Measurements from ENCODE around the gene TWIST2. TPM values are rescaled to one million over a fixed set of nuclear protein-coding genes. Genes with fewer than 3 reads are reported as not detected.
A peak's percentile ranks its signal among the peaks of the same experiment; 100 is the strongest.

The TWIST2 gene
- 9.4 TPM in 2 replicates for total RNA-seq

DNA sequence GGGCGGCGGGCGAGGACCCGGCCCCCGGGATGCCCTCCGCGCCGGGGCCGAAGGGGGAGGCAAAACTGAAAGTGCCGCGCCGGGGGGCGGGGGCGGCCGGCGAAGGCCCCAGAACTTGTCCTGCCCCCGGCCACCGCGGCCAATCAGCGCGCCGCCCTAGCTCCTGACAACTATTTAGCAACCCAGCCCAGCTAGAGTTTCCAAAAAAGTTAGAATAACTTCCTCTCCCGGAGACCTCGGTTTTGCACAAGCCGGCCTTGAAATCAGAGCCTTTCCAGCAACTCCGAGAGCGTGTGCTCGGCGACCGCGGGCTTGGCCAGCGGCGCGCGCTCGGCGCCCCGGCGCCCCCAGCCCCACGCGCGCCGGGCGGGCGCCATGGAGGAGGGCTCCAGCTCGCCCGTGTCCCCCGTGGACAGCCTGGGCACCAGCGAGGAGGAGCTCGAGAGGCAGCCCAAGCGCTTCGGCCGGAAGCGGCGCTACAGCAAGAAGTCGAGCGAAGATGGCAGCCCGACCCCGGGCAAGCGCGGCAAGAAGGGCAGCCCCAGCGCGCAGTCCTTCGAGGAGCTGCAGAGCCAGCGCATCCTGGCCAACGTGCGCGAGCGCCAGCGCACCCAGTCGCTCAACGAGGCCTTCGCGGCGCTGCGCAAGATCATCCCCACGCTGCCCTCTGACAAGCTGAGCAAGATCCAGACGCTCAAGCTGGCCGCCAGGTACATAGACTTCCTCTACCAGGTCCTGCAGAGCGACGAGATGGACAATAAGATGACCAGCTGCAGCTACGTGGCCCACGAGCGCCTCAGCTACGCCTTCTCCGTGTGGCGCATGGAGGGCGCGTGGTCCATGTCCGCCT, at the start of gene TWIST2:
TWIST2 (plus strand) TSS at position 245 of the 850 bp plus-strand sequence; CDS start at position 376, 131 bp downstream.
- H3K79me2 ChIP-seq (ENCODE audit: insufficient read depth, low read length): peaks cover 32% of the 10 kb centered on the region
- no peaks in the 10 kb centered on the region for H4K20me1 ChIP-seq (ENCODE audit: insufficient read depth, low read length)
- peak within 1 kb of the TSS; percentile 93 for H3K4me2 ChIP-seq (ENCODE audit: insufficient read depth, low read length)
- no peak within 1 kb of the TSS for H3K27ac ChIP-seq (ENCODE audit: low read depth, low read length)
- no peaks in the 10 kb centered on the region for H3K36me3 ChIP-seq (ENCODE audit: insufficient read depth, low read length)
- peaks cover 4% of the 10 kb centered on the region for H3K27me3 ChIP-seq (ENCODE audit: insufficient read depth, low read length)
- H3K4me1 ChIP-seq (ENCODE audit: insufficient read depth, low read length): peaks cover 7% of the 10 kb centered on the region
- peak within 1 kb of the TSS; percentile 93 for H2AFZ ChIP-seq (ENCODE audit: low read length)
- TF ChIP-seq, protein P1, sequence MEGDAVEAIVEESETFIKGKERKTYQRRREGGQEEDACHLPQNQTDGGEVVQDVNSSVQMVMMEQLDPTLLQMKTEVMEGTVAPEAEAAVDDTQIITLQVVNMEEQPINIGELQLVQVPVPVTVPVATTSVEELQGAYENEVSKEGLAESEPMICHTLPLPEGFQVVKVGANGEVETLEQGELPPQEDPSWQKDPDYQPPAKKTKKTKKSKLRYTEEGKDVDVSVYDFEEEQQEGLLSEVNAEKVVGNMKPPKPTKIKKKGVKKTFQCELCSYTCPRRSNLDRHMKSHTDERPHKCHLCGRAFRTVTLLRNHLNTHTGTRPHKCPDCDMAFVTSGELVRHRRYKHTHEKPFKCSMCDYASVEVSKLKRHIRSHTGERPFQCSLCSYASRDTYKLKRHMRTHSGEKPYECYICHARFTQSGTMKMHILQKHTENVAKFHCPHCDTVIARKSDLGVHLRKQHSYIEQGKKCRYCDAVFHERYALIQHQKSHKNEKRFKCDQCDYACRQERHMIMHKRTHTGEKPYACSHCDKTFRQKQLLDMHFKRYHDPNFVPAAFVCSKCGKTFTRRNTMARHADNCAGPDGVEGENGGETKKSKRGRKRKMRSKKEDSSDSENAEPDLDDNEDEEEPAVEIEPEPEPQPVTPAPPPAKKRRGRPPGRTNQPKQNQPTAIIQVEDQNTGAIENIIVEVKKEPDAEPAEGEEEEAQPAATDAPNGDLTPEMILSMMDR (IDR thresholded peaks at IDR 0.05; ENCODE audit: extremely low read depth, low read depth, low read length): no peak
- peak within 1 kb of the TSS; percentile 84 for H3K4me3 ChIP-seq (ENCODE audit: insufficient read depth, low read length)
- peak; percentile 100 for DNase-seq (ENCODE audit: insufficient read length, low spot score, missing footprints)
- H3K9me3 ChIP-seq (ENCODE audit: low read depth, low read length): no peaks in the 10 kb centered on the region

DNA sequence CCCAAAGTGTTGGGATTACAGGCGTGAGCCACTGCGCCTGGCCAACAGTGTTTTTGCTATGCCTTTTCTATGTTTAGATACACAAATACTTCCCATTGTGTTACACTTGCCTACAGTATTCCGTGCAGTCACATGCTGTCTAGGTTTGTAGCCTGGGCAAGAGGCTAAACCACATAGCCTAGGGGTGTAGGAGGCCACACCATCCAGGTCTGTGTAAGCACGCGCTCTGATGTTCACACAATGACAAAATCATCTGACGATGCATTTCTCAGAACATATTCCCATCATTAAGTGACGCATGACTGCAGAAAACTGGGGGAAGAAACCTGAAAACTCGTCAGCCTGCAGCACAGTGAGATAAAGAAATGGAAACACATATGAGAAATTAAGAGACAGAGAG, 46.1 kb upstream of the TWIST2 start:
- H3K4me1 ChIP-seq (ENCODE audit: insufficient read depth, low read length): no peaks in the 10 kb centered on the region
- no peak overlapping the region for H2AFZ ChIP-seq (ENCODE audit: low read length)
- no peaks in the 10 kb centered on the region for H3K79me2 ChIP-seq (ENCODE audit: insufficient read depth, low read length)
- TF ChIP-seq, protein P1 (IDR thresholded peaks at IDR 0.05; ENCODE audit: extremely low read depth, low read depth, low read length): no peak
- no peak overlapping the region for H3K4me2 ChIP-seq (ENCODE audit: insufficient read depth, low read length)
- H3K36me3 ChIP-seq (ENCODE audit: insufficient read depth, low read length): no peaks in the 10 kb centered on the region
- no peak for DNase-seq (ENCODE audit: insufficient read length, low spot score, missing footprints)
- no peaks in the 10 kb centered on the region for H3K9me3 ChIP-seq (ENCODE audit: low read depth, low read length)
- peaks cover 41% of the 10 kb centered on the region for H3K27me3 ChIP-seq (ENCODE audit: insufficient read depth, low read length)
- no peak overlapping the region for H3K4me3 ChIP-seq (ENCODE audit: insufficient read depth, low read length)
- no peaks in the 10 kb centered on the region for H4K20me1 ChIP-seq (ENCODE audit: insufficient read depth, low read length)
- no peak overlapping the region for H3K27ac ChIP-seq (ENCODE audit: low read depth, low read length)

DNA sequence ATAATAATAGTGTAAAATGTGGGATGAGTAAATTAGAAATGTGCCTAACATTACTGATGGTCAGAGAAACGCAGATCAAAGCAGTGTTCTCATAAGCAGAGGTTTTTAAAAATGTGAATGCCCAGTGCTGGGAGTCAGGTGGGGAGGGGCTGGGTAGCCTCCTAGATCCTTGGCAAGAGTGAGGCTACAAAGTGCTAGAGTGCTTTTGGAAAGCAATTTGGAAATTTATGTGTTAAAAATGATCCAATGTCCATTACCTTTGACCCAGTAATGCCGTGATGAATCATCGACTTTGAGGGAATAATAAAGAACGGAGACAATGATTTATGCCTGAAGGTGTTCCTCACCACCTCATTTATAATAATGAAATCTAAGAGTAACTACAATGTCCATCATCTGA, 44.9 kb upstream of the TWIST2 start:
- H3K4me2 ChIP-seq (ENCODE audit: insufficient read depth, low read length): no peak overlapping the region
- no peaks in the 10 kb centered on the region for H3K9me3 ChIP-seq (ENCODE audit: low read depth, low read length)
- no peak for DNase-seq (ENCODE audit: insufficient read length, low spot score, missing footprints)
- no peaks in the 10 kb centered on the region for H4K20me1 ChIP-seq (ENCODE audit: insufficient read depth, low read length)
- no peak overlapping the region for H2AFZ ChIP-seq (ENCODE audit: low read length)
- H3K79me2 ChIP-seq (ENCODE audit: insufficient read depth, low read length): no peaks in the 10 kb centered on the region
- no peak overlapping the region for H3K4me3 ChIP-seq (ENCODE audit: insufficient read depth, low read length)
- no peaks in the 10 kb centered on the region for H3K4me1 ChIP-seq (ENCODE audit: insufficient read depth, low read length)
- TF ChIP-seq, protein P1 (IDR thresholded peaks at IDR 0.05; ENCODE audit: extremely low read depth, low read depth, low read length): no peak
- H3K27me3 ChIP-seq (ENCODE audit: insufficient read depth, low read length): peaks cover 32% of the 10 kb centered on the region
- no peaks in the 10 kb centered on the region for H3K36me3 ChIP-seq (ENCODE audit: insufficient read depth, low read length)
- H3K27ac ChIP-seq (ENCODE audit: low read depth, low read length): no peak overlapping the region
